Nephron (organoid): Measurements from ENCODE around the gene ESR2.

Experiments used
- H3K27ac Mint-ChIP-seq, 3 experiments: 2 replicates each; pipeline ENCODE4 v1.8.0; 2020; ENCODE audit warnings: mixed read lengths in 3 of 3, mild to moderate bottlenecking in 2 of 3, moderate library complexity in 1 of 3
- H3K27me3 Mint-ChIP-seq: 2 replicates; pipeline ENCODE4 v1.8.0; 2021; ENCODE audit warnings: low read depth, mild to moderate bottlenecking, moderate library complexity, mixed read lengths
- H3K36me3 Mint-ChIP-seq: 2 replicates; pipeline ENCODE4 v1.8.0; 2020; ENCODE audit warnings: low read depth, mixed read lengths
- H3K4me1 Mint-ChIP-seq: 2 replicates; pipeline ENCODE4 v1.8.0; 2020; ENCODE audit warnings: mixed read lengths
- H3K4me3 Mint-ChIP-seq, 3 experiments: 2 replicates each; pipeline ENCODE4 v1.8.0; 2020; ENCODE audit warnings: mild to moderate bottlenecking in 3 of 3, mixed read lengths in 3 of 3, moderate library complexity in 2 of 3
- H3K9me3 Mint-ChIP-seq: 2 replicates; pipeline ENCODE4 v1.8.0; 2020; ENCODE audit warnings: mixed read lengths
- CTCF ChIP-seq, 3 experiments: fragments of 200-600 bp; sonication (generic); IDR thresholded peaks; one replicate each; pipeline ENCODE4 v1.5.0; 2021; ENCODE audit warnings: antibody characterized with exemption in 3 of 3; ENCODE audit not compliant: unreplicated experiment in 3 of 3

Gene ESR2

GRCh38 chr14:64074961-64075612 lies 219.1 kb downstream of the ESR2 start:
- no peak for TF ChIP-seq CTCF (IDR thresholded peaks at IDR 0.05; ENCODE audit: unreplicated experiment in 3 of 3)

GRCh38 chr14:64069634-64070359 lies 224.4 kb downstream of the ESR2 start:
- peaks cover 58% of the 10 kb centered on the region for H3K36me3 Mint-ChIP-seq
- no peak overlapping the region for H3K4me3 Mint-ChIP-seq
- no peaks in the 10 kb centered on the region for H3K4me1 Mint-ChIP-seq
- H3K27ac Mint-ChIP-seq = peak overlapping the region in 1 of 3 experiments; percentile 1
- H3K27me3 Mint-ChIP-seq = no peaks in the 10 kb centered on the region
- no peaks in the 10 kb centered on the region for H3K9me3 Mint-ChIP-seq
- TF ChIP-seq CTCF (IDR thresholded peaks at IDR 0.05; ENCODE audit: unreplicated experiment in 3 of 3) = no peak

More at GRCh38 chr14:64074961-64075612, 219.1 kb downstream of the ESR2 start:
- Mint-ChIP-seq H3K36me3 (peaks cover 43% of the 10 kb centered on the region), H3K9me3 (no peaks in the 10 kb centered on the region), H3K27ac (no peak overlapping the region), H3K27me3 (no peaks in the 10 kb centered on the region), H3K4me1 (no peaks in the 10 kb centered on the region), H3K4me3 (no peak overlapping the region)

GRCh38 chr14:64064447-64064846 lies 229.7 kb downstream of the ESR2 start:
- Mint-ChIP-seq H3K4me3 (no peak overlapping the region), H3K27me3 (no peaks in the 10 kb centered on the region), H3K36me3 (peaks cover 21% of the 10 kb centered on the region), H3K9me3 (no peaks in the 10 kb centered on the region), H3K27ac (no peak overlapping the region), H3K4me1 (no peaks in the 10 kb centered on the region)
- no peak for TF ChIP-seq CTCF (IDR thresholded peaks at IDR 0.05; ENCODE audit: unreplicated experiment in 3 of 3)

GRCh38 chr14:64062381-64063115 lies 231.6 kb downstream of the ESR2 start:
- TF ChIP-seq CTCF (IDR thresholded peaks at IDR 0.05; ENCODE audit: unreplicated experiment in 3 of 3) = no peak
- Mint-ChIP-seq H3K4me1 (no peaks in the 10 kb centered on the region), H3K4me3 (no peak overlapping the region), H3K27ac (peak overlapping the region in 1 of 3 experiments; percentile 8), H3K27me3 (no peaks in the 10 kb centered on the region), H3K36me3 (peaks cover 31% of the 10 kb centered on the region), H3K9me3 (no peaks in the 10 kb centered on the region)

- Mint-ChIP-seq H3K27me3 (no peaks in the 10 kb centered on the region), H3K9me3 (no peaks in the 10 kb centered on the region), H3K4me3 (no peak overlapping the region), H3K27ac (no peak overlapping the region), H3K4me1 (no peaks in the 10 kb centered on the region), H3K36me3 (peaks cover 34% of the 10 kb centered on the region)
- TF ChIP-seq CTCF (IDR thresholded peaks at IDR 0.05; ENCODE audit: unreplicated experiment in 3 of 3) = no peak
These were observed 232.5 kb downstream of the ESR2 start for GRCh38 chr14:64061706-64062105.
